Activated CD4-positive, alpha-beta T cell treated with anti-CD3 and anti-CD28 coated beads, Interleukin-2, amount 50 U/mL, for 16 hours (primary cell): ENCODE data around the gene COL4A3.
A peak's percentile ranks its signal among the peaks of the same experiment; 100 is the strongest.

ENCODE experiments used
- DNase-seq: peaks from one replicate; pipeline ENCODE4 v3.0.0-alpha.2; 2020

COL4A3 gene

GRCh38 chr2:227348324-227348723 lies 183.9 kb downstream of the COL4A3 start:
- no peak for DNase-seq

- DNase-seq: no peak
Measured at GRCh38 chr2:227349989-227350612, 185.7 kb downstream of the COL4A3 start.

- DNase-seq: peak; percentile 8
Measured at GRCh38 chr2:227351639-227352038, 187.2 kb downstream of the COL4A3 start.

- no peak for DNase-seq
Measured at GRCh38 chr2:227360351-227360750, 195.9 kb downstream of the COL4A3 start.

- no peak for DNase-seq
Measured at GRCh38 chr2:227363756-227364155, 199.3 kb downstream of the COL4A3 start.
